Parathyroid adenoma (tissue), 2 donors: ENCODE data around the gene COL6A6.
A peak's percentile ranks its signal among the peaks of the same experiment; 100 is the strongest.

Experiments
- H2AFZ ChIP-seq: fragments of 300-600 bp; sonication (generic); one replicate; pipeline ENCODE4 v1.7.0; 2017; ENCODE audit warnings: antibody characterized with exemption, mild to moderate bottlenecking
- H3K27ac ChIP-seq: fragments of 300-600 bp; sonication (generic); one replicate; pipeline ENCODE4 v1.7.0; 2017
- H3K27me3 ChIP-seq: fragments of 300-600 bp; sonication (generic); one replicate; pipeline ENCODE4 v1.7.0; 2017; ENCODE audit warnings: low read length; ENCODE audit not compliant: control insufficient read depth, insufficient read depth
- H3K36me3 ChIP-seq: fragments of 300-600 bp; sonication (generic); one replicate; pipeline ENCODE4 v1.7.0; 2017; ENCODE audit warnings: low read length; ENCODE audit not compliant: control insufficient read depth, insufficient read depth
- H3K4me1 ChIP-seq: fragments of 300-600 bp; sonication (generic); one replicate; pipeline ENCODE4 v1.7.0; 2017; ENCODE audit warnings: control low read depth
- H3K4me2 ChIP-seq: fragments of 300-600 bp; sonication (generic); one replicate; pipeline ENCODE4 v1.7.0; 2017; ENCODE audit warnings: low read length
- H3K4me3 ChIP-seq: fragments of 300-600 bp; sonication (generic); one replicate; pipeline ENCODE4 v1.7.0; 2017; ENCODE audit warnings: low read depth, low read length
- H3K79me2 ChIP-seq: fragments of 300-600 bp; sonication (generic); one replicate; pipeline ENCODE4 v1.7.0; 2017; ENCODE audit warnings: control low read depth
- H3K9ac ChIP-seq: fragments of 300-600 bp; sonication (generic); one replicate; pipeline ENCODE4 v1.7.0; 2017; ENCODE audit warnings: mild to moderate bottlenecking
- H3K9me3 ChIP-seq: fragments of 300-600 bp; sonication (generic); one replicate; pipeline ENCODE4 v1.7.0; 2017; ENCODE audit warnings: low read length; ENCODE audit not compliant: control insufficient read depth
- TF ChIP-seq, protein P1 (sequence below): fragments of 300-600 bp; sonication (generic); IDR thresholded peaks from one replicate; pipeline ENCODE4 v1.7.0; 2017; ENCODE audit warnings: antibody characterized with exemption, mild to moderate bottlenecking
- donor health status: primary hyperparathyroidism.

Gene COL6A6

DNA sequence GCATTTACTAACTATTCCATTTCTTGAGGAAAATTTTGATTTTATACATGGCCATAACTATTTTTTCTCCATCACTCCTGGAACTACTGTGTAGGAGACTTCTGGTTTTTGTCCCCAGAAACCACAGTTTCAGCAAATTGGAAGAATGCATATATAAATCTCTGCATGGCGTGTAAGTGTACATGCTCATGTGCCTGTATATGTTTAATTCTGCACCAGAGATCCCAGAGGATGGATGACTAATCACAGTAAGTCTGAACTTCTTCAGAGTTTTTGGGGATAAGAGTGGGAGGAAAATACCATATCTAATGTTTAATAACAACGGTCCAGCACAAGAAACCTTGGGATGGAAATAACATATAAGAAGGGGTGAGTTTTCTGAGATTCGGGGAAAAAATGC lies 10.9 kb upstream of the COL6A6 start:
- H3K9ac ChIP-seq, result no peak overlapping the region
- H3K27ac ChIP-seq, result no peak overlapping the region

DNA sequence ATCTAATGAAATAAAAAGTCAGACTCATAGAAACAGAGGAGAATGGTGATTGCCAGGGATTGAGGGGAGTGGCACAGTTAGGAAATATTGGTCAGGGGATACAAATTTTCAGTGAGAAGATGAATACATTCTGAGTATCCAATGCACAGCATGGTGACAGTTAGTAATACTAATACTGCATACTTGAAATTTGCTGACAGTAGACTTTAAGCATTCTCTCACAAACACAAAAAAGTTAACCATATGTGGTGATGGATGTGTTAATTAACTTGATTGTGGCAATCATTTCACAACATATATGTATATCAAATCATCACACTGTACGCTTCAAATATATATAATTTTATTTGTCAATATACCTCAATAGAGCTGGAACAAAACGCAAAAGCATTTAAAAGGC lies 9.2 kb upstream of the COL6A6 start:
- no peak overlapping the region for H2AFZ ChIP-seq
- H3K9ac ChIP-seq, result no peak overlapping the region
- H3K4me1 ChIP-seq, result peaks cover 83% of the 10 kb centered on the region
- TF ChIP-seq, protein P1, sequence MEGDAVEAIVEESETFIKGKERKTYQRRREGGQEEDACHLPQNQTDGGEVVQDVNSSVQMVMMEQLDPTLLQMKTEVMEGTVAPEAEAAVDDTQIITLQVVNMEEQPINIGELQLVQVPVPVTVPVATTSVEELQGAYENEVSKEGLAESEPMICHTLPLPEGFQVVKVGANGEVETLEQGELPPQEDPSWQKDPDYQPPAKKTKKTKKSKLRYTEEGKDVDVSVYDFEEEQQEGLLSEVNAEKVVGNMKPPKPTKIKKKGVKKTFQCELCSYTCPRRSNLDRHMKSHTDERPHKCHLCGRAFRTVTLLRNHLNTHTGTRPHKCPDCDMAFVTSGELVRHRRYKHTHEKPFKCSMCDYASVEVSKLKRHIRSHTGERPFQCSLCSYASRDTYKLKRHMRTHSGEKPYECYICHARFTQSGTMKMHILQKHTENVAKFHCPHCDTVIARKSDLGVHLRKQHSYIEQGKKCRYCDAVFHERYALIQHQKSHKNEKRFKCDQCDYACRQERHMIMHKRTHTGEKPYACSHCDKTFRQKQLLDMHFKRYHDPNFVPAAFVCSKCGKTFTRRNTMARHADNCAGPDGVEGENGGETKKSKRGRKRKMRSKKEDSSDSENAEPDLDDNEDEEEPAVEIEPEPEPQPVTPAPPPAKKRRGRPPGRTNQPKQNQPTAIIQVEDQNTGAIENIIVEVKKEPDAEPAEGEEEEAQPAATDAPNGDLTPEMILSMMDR, result no peak
- no peaks in the 10 kb centered on the region for H3K27me3 ChIP-seq
- H3K36me3 ChIP-seq, result no peaks in the 10 kb centered on the region
- H3K4me3 ChIP-seq, result no peak overlapping the region
- H3K9me3 ChIP-seq, result no peaks in the 10 kb centered on the region
- no peaks in the 10 kb centered on the region for H3K79me2 ChIP-seq
- H3K27ac ChIP-seq, result peak overlapping the region; percentile 81
- H3K4me2 ChIP-seq, result no peak overlapping the region

More for the DNA sequence above, 10.9 kb upstream of the COL6A6 start:
- Histone ChIP-seq H3K27me3 (no peaks in the 10 kb centered on the region), H2AFZ (peak overlapping the region; percentile 57), H3K4me2 (no peak overlapping the region), H3K79me2 (no peaks in the 10 kb centered on the region), H3K9me3 (no peaks in the 10 kb centered on the region), H3K36me3 (no peaks in the 10 kb centered on the region), H3K4me1 (peaks cover 74% of the 10 kb centered on the region), H3K4me3 (no peak overlapping the region)
- TF ChIP-seq, protein P1, result no peak

DNA sequence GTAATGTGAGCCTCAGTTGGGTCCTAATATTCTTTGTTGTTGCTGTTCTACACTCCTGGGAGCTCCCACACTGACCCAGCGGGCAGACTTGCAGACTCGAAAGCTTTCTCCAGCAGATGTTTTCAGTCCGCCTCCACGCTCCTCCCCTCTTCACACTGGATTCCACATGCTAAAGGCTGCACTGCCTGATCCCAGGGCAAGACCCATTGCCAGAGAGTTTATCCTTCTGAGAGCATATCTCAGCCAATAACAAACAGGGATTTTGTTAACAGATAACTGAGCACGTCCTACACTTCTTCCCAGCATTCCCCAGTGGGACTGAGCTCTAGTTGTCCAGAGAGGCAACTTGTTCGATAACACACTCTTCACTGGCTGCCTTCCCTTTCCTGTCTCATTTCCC lies 8.0 kb upstream of the COL6A6 start:
- TF ChIP-seq, protein P1, result no peak
- Histone ChIP-seq H3K9me3 (no peaks in the 10 kb centered on the region), H3K27ac (peak overlapping the region; percentile 81)

DNA sequence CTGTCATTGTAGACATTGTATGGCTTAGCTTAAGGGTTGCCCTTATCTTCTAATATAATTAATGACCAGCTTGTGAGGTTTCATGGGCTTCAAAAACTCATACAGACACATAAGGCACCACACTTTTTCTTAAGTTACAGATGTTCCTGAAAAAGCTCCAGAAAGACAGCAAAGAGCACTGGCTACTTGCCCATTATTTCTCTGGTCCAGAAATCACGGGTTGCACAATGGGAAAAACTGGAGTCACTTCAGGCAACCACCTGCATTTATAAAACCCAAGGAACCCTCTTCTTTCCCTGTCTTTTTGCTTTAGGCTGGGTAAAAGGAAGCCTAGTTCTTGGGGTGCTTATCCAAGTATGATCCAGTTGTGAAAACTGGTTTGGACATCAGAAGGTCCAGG lies 2.3 kb upstream of the COL6A6 start:
- Histone ChIP-seq H3K9me3 (no peaks in the 10 kb centered on the region), H3K4me1 (peaks cover 45% of the 10 kb centered on the region), H3K4me2 (peak overlapping the region; percentile 41), H3K9ac (no peak overlapping the region), H3K79me2 (peaks cover 8% of the 10 kb centered on the region), H3K4me3 (no peak overlapping the region), H3K27ac (peak overlapping the region; percentile 94), H2AFZ (no peak overlapping the region), H3K27me3 (no peaks in the 10 kb centered on the region), H3K36me3 (no peaks in the 10 kb centered on the region)
- TF ChIP-seq, protein P1, result no peak

More for the DNA sequence above, 8.0 kb upstream of the COL6A6 start:
- H3K9ac ChIP-seq, result no peak overlapping the region
- H3K79me2 ChIP-seq, result no peaks in the 10 kb centered on the region
- no peak overlapping the region for H3K4me3 ChIP-seq
- H3K4me1 ChIP-seq, result peaks cover 78% of the 10 kb centered on the region
- H2AFZ ChIP-seq, result peak overlapping the region; percentile 72
- H3K36me3 ChIP-seq, result no peaks in the 10 kb centered on the region
- no peak overlapping the region for H3K4me2 ChIP-seq
- H3K27me3 ChIP-seq, result no peaks in the 10 kb centered on the region

DNA sequence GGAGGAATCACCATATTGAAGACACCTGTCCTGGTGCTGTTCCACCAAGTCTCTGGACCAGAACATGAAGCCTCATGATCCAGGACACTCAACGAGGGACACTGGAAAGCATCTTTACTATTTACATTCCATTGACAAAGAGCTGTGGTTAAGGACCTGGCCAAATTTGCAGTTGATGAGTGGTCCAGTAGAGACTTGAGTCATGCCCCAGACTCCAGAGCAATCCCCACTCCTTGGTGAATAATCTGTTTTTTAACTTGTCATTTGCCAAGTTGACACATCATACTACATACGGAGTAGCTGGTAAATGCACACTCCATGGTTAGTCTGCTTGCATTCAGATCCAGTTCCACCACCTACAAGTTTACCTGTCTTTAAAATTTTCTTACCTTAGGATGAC lies 1.2 kb upstream of the COL6A6 start:
- TF ChIP-seq, protein P1, result no peak
- Histone ChIP-seq H3K27ac (peak overlapping the region; percentile 94), H3K4me1 (peaks cover 40% of the 10 kb centered on the region), H3K9ac (no peak overlapping the region), H3K36me3 (no peaks in the 10 kb centered on the region), H3K9me3 (no peaks in the 10 kb centered on the region), H3K4me3 (peak overlapping the region; percentile 62), H2AFZ (no peak overlapping the region), H3K27me3 (no peaks in the 10 kb centered on the region), H3K79me2 (peaks cover 11% of the 10 kb centered on the region), H3K4me2 (no peak overlapping the region)
